ENCODE data around the gene DNAH5.

DNA sequence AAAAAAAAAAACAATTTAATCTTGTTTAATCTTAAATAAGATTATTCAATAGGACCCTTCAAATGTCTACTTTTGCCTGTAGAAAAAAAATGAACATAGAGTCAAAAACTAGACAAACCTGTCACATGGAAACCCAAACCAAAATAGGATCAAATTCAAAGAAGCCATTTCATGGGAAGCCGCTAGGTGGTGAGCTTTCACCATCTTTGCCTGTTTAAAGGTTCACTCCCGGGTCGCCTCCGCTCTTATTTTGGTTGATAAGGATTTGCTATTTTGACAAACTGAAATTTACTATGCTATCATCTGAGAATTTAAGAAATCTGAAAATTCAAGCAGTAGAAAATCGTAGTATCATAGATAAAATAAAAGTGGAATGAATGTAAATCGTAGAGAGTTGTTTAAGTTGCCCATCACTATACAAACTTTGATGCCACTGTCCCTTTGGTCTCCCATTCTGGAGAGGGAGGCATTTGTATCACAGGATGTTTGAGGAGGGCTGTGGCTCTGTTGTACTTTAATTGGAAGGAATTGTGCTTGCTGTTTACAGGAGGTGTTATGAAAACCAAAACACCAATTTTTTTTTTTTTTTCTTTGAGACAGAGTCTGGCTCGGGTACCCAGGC, 43.5 kb upstream of the DNAH5 start:
- peak; percentile 86 to 91 for TF ChIP-seq CTCF (conservative IDR thresholded peaks at IDR 0.05 in 1 of 2, IDR thresholded peaks at IDR 0.05 in 1 of 2; ENCODE audit: extremely low read depth in 1 of 2, insufficient read depth in 1 of 2, low read depth in 1 of 2, low read length in 2 of 2)
- TF ChIP-seq EZH2 (IDR thresholded peaks at IDR 0.05; ENCODE audit: borderline replicate concordance, low read length), result no peak

All from mammary epithelial cell (primary cell).